Measurements from ENCODE around the gene CLN6.
A peak's percentile ranks its signal among the peaks of the same experiment; 100 is the strongest.
"Not testable (repeated sequence)": the region's sequence is repeated elsewhere in the genome, so short reads cannot be mapped to it uniquely, and the experiment has no call there.

The CLN6 gene

DNA sequence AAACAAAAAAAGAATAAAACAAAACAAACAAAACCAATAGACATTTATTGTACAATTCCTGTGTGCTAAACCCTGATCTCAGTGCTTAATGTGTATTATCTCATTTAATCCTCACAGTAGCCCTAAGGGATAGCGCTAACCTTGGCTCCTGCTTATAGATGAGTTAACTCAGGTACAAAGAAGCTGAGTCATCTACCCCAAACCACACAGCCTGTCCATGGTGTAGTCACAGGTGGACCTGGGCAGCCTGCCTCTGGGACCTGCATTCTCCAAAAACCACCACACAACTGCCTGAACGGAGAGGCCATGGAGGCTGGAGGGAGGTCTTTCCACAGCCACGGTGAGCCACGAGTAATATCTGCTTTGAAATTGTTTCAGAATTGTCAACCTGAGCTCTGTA, 5.5 kb upstream of the CLN6 start:
- DNase-seq (ENCODE audit: low read depth), result no peak
- H3K4me3 ChIP-seq (ENCODE audit: low read depth, low read length), result no peak overlapping the region
- no peak for TF ChIP-seq CTCF (conservative IDR thresholded peaks at IDR 0.05; ENCODE audit: low read depth, low read length)

GRCh38 chr15:68234520-68234919, 5.0 kb upstream of the CLN6 start:
- not testable (repeated sequence) for H3K4me3 ChIP-seq (ENCODE audit: low read depth, low read length); DNase-seq (ENCODE audit: low read depth)

GRCh38 chr15:68234060-68234459, 4.5 kb upstream of the CLN6 start:
- no peak overlapping the region for H3K4me3 ChIP-seq (ENCODE audit: low read depth, low read length)

GRCh38 chr15:68232937-68233336, 3.4 kb upstream of the CLN6 start:
- no peak for DNase-seq (ENCODE audit: low read depth)
- H3K4me3 ChIP-seq (ENCODE audit: low read depth, low read length), result no peak overlapping the region
- TF ChIP-seq CTCF (conservative IDR thresholded peaks at IDR 0.05; ENCODE audit: low read depth, low read length), result no peak

More at GRCh38 chr15:68234060-68234459, 4.5 kb upstream of the CLN6 start:
- DNase-seq (ENCODE audit: low read depth), result no peak
- TF ChIP-seq CTCF (conservative IDR thresholded peaks at IDR 0.05; ENCODE audit: low read depth, low read length), result no peak

DNA sequence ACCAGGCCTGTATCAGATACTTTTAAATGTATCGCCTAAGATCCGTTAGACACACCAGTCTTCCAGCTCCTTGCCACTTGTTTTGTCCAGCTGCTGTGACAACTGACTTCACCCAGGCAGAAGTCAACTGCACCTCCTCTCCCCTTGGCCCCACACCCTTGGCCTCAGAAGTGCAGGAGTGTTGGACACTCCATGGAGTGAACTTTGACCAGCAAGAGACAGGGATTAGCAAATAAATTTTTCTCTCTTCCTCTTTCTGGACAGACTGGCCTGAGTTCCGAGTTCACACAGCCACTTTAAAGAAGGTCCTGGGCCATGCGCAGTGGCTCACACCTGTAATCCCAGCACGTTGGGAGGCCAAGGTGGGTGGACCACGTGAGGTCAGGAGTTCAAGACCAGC, 2.9 kb upstream of the CLN6 start:
- H3K4me3 ChIP-seq (ENCODE audit: low read depth, low read length), result no peak overlapping the region
- no peak for DNase-seq (ENCODE audit: low read depth)
- TF ChIP-seq CTCF (conservative IDR thresholded peaks at IDR 0.05; ENCODE audit: low read depth, low read length), result no peak

GRCh38 chr15:68231102-68231818, 1.7 kb upstream of the CLN6 start:
- no peak overlapping the region for H3K4me3 ChIP-seq (ENCODE audit: low read depth, low read length)
- DNase-seq (ENCODE audit: low read depth), result no peak
- TF ChIP-seq CTCF (conservative IDR thresholded peaks at IDR 0.05; ENCODE audit: low read depth, low read length), result no peak

GRCh38 chr15:68230157-68231100, 901 bp upstream of the CLN6 start:
- peak; percentile 23 for DNase-seq (ENCODE audit: low read depth)
- TF ChIP-seq CTCF (conservative IDR thresholded peaks at IDR 0.05; ENCODE audit: low read depth, low read length), result no peak
- peak overlapping the region; percentile 77 for H3K4me3 ChIP-seq (ENCODE audit: low read depth, low read length)

All from choroid plexus epithelial cell (primary cell).